Peyer's patch (tissue), 4 donors: ENCODE measurements around the gene CFAP221.

Source experiments
- CTCF ChIP-seq, 6 experiments: fragments of 450-650 bp in 4 of 6; fragments of 200-600 bp in 2 of 6; sonication (generic) in 1 of 6; IDR thresholded peaks; one replicate each; pipeline ENCODE4 v1.5.1; 2017 to 2019; ENCODE audit warnings: antibody characterized with exemption in 6 of 6, mild to moderate bottlenecking in 3 of 6, moderate library complexity in 1 of 6
- POLR2A ChIP-seq, 2 donors: fragments of 450-650 bp; IDR thresholded peaks; one replicate each; pipeline ENCODE4 v1.5.1; 2017; ENCODE audit warnings: antibody characterized with exemption in 2 of 2, mild to moderate bottlenecking in 2 of 2, moderate library complexity in 2 of 2

GRCh38 chr2:119525614-119526013 is 18.6 kb upstream of the CFAP221 start:
- TF ChIP-seq CTCF (IDR thresholded peaks at IDR 0.05) (no peak), POLR2A (IDR thresholded peaks at IDR 0.05) (no peak)
